GM19455 (cell line): ENCODE results near the gene LRRFIP1.

Experiments
- ATAC-seq: cut with Tn5 transposase; IDR thresholded peaks from one replicate; pipeline ENCODE4 v1.9.1; 2021; ENCODE audit not compliant: unreplicated experiment

The LRRFIP1 gene

DNA sequence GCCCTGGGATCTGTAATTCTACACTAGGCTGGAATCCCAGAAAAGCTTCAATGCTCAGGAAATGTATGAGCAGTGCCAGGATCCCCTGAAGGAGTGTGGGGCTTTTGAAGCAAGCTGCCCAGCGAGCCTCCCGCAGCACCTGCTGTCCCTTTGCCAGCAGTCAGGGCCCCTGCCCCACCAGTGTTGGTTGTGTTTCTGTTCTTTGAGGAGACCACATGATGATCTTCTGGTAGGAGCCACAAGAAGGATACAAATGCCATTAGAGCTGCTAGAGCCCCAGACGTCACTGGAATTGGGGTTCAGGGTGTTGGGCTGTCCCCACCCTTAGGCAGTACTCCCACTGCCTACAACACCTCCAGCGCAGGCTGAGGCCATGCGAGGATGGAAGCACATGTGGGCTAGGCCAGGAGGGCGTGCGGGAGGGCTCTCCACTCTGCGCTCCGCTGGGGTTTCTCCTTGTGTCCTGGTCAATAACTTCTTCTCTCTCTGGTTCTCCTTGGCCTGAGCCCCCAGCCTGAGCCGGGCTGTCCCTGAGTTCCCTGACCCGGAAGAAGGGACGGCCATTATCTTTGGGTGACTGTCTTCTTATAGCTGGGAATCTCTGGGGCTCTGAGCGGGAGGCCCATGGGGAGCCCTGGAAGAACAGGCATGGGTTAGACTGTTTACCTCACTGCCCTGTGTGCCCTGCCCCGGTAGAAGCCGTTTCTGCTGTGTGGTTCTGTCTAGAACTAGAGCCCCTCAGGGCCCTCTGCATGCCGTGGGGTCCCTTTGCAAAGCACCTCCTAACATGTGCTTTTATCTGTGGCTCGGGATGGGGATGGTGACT, 73.9 kb downstream of the LRRFIP1 start:
- no peak for ATAC-seq

GRCh38 chr2:237701859-237702390, 74.5 kb downstream of the LRRFIP1 start:
- no peak for ATAC-seq

DNA sequence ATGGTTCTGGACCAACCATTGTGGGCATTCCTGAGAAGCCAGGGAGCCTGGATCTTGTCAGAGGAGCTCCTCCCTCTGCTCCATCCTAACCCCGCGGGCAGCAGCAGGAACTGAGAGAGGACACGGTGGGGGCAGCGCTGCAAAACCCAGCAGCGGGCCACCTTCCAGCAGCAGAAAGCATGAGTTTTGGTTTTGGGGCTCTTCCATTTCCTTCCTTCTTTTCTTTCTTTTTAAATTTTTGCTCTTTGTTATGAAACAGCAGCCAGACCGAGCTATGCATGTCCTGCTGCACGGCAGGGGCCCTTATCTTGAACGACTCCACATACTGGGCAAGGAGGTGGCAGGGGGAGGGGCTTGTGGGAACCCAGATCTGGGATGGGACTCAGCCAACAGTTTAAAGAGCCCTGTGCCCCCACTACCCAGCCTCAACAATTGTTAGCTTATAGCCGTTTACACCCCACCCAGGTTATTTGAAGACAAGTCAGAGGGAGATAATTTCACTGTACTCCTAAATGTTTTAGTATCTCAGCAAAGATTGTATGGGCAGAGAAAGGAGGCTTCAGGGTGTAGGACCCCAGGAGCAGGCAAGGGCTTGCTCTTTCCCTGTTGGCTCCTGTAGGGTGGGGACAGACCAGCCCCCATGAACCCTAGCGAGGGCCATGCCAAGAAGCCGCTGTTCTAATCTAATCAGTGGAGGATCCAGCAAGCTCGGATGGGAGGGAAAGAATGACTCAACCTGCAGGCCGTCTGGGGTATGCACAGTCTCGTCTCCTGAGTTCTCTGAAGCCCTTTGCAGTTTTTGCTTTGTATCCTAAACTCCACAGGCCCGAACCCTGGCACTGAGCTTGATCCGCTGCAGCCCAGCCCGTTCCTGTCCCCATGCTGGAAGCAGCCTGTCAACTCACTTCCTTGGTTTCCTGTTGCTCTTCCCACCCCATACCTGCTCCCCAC, 75.3 kb downstream of the LRRFIP1 start:
- ATAC-seq = no peak

- ATAC-seq = no peak
Observed at GRCh38 chr2:237704501-237705434, 77.4 kb downstream of the LRRFIP1 start.

DNA sequence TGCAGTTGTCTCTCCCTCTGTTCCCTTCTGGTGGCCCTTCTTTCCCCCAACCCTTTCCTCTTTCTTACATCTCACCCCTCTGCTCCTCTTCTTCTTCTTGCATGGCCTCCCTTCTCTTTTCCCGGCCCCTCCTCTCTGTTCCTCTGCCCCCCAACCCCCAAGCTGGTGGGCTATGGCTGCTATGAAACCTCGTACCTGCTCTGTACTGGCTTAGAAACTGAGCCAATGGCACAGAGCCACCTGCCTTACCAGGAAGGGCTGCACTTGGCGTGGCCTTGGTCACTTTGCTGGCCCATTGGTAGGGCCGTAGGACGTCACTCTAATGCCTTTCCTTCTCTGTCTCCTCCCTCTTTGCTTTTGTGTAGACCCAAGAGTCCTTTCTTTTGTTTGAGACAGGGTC, 78.9 kb downstream of the LRRFIP1 start:
- ATAC-seq = no peak

GRCh38 chr2:237708065-237708398, 80.6 kb downstream of the LRRFIP1 start:
- no peak for ATAC-seq

DNA sequence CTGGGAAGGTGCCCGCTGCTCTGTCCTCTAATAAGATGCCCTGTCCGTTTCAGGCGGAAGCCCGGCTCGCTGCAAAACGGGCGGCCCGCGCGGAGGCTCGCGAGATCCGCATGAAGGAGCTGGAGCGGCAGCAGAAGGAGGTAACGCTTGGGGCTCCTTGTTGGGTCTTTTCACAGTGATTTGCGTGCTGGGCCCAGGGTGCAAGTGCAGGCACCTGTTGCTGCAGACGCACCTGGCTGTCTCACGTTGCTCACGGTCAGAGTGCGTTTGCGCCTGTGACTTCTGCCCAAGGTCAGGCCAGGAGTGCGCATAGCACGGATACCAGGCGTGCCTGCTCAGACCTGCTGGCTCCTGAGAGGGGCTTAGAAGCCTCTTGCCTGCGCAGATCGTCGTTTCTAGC, 81.1 kb downstream of the LRRFIP1 start:
- ATAC-seq = no peak

- no peak for ATAC-seq
Observed at GRCh38 chr2:237708961-237709360, 81.6 kb downstream of the LRRFIP1 start.

GRCh38 chr2:237711458-237712150, 84.2 kb downstream of the LRRFIP1 start:
- ATAC-seq = no peak

GRCh38 chr2:237712477-237713377, 85.3 kb downstream of the LRRFIP1 start:
- no peak for ATAC-seq

GRCh38 chr2:237714690-237715458, 87.5 kb downstream of the LRRFIP1 start:
- no peak for ATAC-seq

GRCh38 chr2:237715459-237715947, 88.1 kb downstream of the LRRFIP1 start:
- ATAC-seq = no peak

- ATAC-seq = no peak
Observed at GRCh38 chr2:237716011-237716410, 88.6 kb downstream of the LRRFIP1 start.

- no peak for ATAC-seq
Observed at GRCh38 chr2:237717366-237718276, 90.2 kb downstream of the LRRFIP1 start.

GRCh38 chr2:237718277-237718634, 90.9 kb downstream of the LRRFIP1 start:
- ATAC-seq = no peak

- ATAC-seq = no peak
Observed at GRCh38 chr2:237720444-237720843, 93.1 kb downstream of the LRRFIP1 start.

- no peak for ATAC-seq
Observed at GRCh38 chr2:237720957-237721356, 93.6 kb downstream of the LRRFIP1 start.
